Activated CD8-positive, alpha-beta T cell treated with anti-CD3 and anti-CD28 coated beads for 36 hours (primary cell): ENCODE results near the gene MAPK13. TPM values are rescaled to one million over a fixed set of nuclear protein-coding genes. Genes with fewer than 3 reads are reported as not detected.

ENCODE experiments used
- ATAC-seq: fragments of 200-7000 bp; cut with Tn5 transposase; one replicate; pipeline ENCODE4 v1.10.0; 2021; ENCODE audit warnings: mild to moderate bottlenecking, moderate library complexity
- CTCF ChIA-PET: fragments of 350-600 bp; sonication (Branson Sonifier 250); formaldehyde crosslinking; loops from one replicate; lab custom pipeline; 2021; ENCODE audit warnings: antibody characterized with exemption; lab: Charles Lee
- POLR2A ChIA-PET: fragments of 350-600 bp; sonication (Branson Sonifier 250); formaldehyde crosslinking; loops from one replicate; lab custom pipeline; 2021; ENCODE audit warnings: antibody characterized with exemption; lab: Charles Lee
- DNase-seq: peaks from one replicate; pipeline ENCODE4 v3.0.0-alpha.2; 2020
- H3K27ac Mint-ChIP-seq: one replicate; pipeline ENCODE4 v1.8.0; 2021; ENCODE audit warnings: mild to moderate bottlenecking, mixed read lengths
- H3K27me3 Mint-ChIP-seq: one replicate; pipeline ENCODE4 v1.8.0; 2021; ENCODE audit warnings: mixed read lengths
- H3K36me3 Mint-ChIP-seq: one replicate; pipeline ENCODE4 v1.8.0; 2021; ENCODE audit warnings: low read depth, mixed read lengths
- H3K4me1 Mint-ChIP-seq: one replicate; pipeline ENCODE4 v1.8.0; 2021; ENCODE audit warnings: low read depth, mixed read lengths
- H3K4me3 Mint-ChIP-seq: one replicate; pipeline ENCODE4 v1.8.0; 2021; ENCODE audit warnings: mild to moderate bottlenecking, moderate library complexity, mixed read lengths
- H3K9me3 Mint-ChIP-seq: one replicate; pipeline ENCODE4 v1.8.0; 2021; ENCODE audit warnings: mixed read lengths
- CTCF ChIP-seq: fragments of 200-600 bp; IDR thresholded peaks from one replicate; pipeline ENCODE4 v1.8.0; 2022; ENCODE audit warnings: antibody characterized with exemption, mild to moderate bottlenecking
- intact Hi-C: fragments of 100-400 bp; cut with micrococcal nuclease; formaldehyde crosslinking; loops from one replicate; pipeline ENCODE4 v1.10.0; 2022
- total RNA-seq, 2 experiments: library from RNA; stranded (reverse); gene quantifications; one replicate each; pipeline ENCODE4 v1.2.3, GENCODE V29; 2021

Gene MAPK13
- total RNA-seq, 2 experiments from 2014 or later = 60.4 to 60.9 TPM

- intact Hi-C loops = no loop called here
- H3K27ac Mint-ChIP-seq = peak overlapping the region; percentile 14
- no peak overlapping the region for H3K4me3 Mint-ChIP-seq
- peaks cover 43% of the 10 kb centered on the region for H3K36me3 Mint-ChIP-seq
- ATAC-seq = no peak
- no peak for DNase-seq
- H3K9me3 Mint-ChIP-seq = no peaks in the 10 kb centered on the region
- peaks cover 31% of the 10 kb centered on the region for H3K4me1 Mint-ChIP-seq
- TF ChIP-seq CTCF = no peak
- CTCF ChIA-PET = interaction anchor here (1.0 to 1.4 kb wide), 3 partner anchors 14 to 60 kb away, joined by 3 to 4 read pairs (median 3); no protein-coding TSS in a partner anchor
- POLR2A ChIA-PET = no interaction called here
- H3K27me3 Mint-ChIP-seq = no peaks in the 10 kb centered on the region
Measured at GRCh38 chr6:36135053-36135731, 4.9 kb downstream of the MAPK13 start.

- H3K4me3 Mint-ChIP-seq = no peak overlapping the region
- CTCF ChIA-PET = interaction anchor here (1.0 to 1.2 kb wide), 2 partner anchors 14 kb away, joined by 3 read pairs; no protein-coding TSS in a partner anchor
Measured at GRCh38 chr6:36136034-36136433, 5.7 kb downstream of the MAPK13 start.

GRCh38 chr6:36136551-36136950, 6.2 kb downstream of the MAPK13 start:
- ATAC-seq (no peak), DNase-seq (no peak)
- ChIA-PET CTCF (no interaction called here), POLR2A (no interaction called here)
- H3K27me3 Mint-ChIP-seq = no peaks in the 10 kb centered on the region
- peaks cover 47% of the 10 kb centered on the region for H3K36me3 Mint-ChIP-seq
- intact Hi-C loops = no loop called here
- H3K27ac Mint-ChIP-seq = peak overlapping the region; percentile 10
- TF ChIP-seq CTCF = no peak
- peaks cover 38% of the 10 kb centered on the region for H3K4me1 Mint-ChIP-seq
- H3K4me3 Mint-ChIP-seq = no peak overlapping the region
- no peaks in the 10 kb centered on the region for H3K9me3 Mint-ChIP-seq

More at GRCh38 chr6:36136034-36136433, 5.7 kb downstream of the MAPK13 start:
- peaks cover 45% of the 10 kb centered on the region for H3K36me3 Mint-ChIP-seq
- no peak for TF ChIP-seq CTCF
- no peak overlapping the region for H3K27ac Mint-ChIP-seq
- POLR2A ChIA-PET = no interaction called here
- intact Hi-C loops = no loop called here
- no peak for DNase-seq
- ATAC-seq = no peak
- H3K9me3 Mint-ChIP-seq = no peaks in the 10 kb centered on the region
- peaks cover 37% of the 10 kb centered on the region for H3K4me1 Mint-ChIP-seq
- no peaks in the 10 kb centered on the region for H3K27me3 Mint-ChIP-seq

- no peak for DNase-seq
- intact Hi-C loops = no loop called here
- H3K9me3 Mint-ChIP-seq = no peaks in the 10 kb centered on the region
- H3K27me3 Mint-ChIP-seq = no peaks in the 10 kb centered on the region
- no peak overlapping the region for H3K27ac Mint-ChIP-seq
- ChIA-PET POLR2A (interaction anchor here (0.6 to 2.2 kb wide), 2 partner anchors 8 to 246 kb away, joined by 3 to 12 read pairs; partner anchors contain the start of gene MAPK13), CTCF (interaction anchor here (0.8 to 1.7 kb wide), 8 partner anchors 7 to 220 kb away, joined by 3 to 8 read pairs (median 3); no protein-coding TSS in a partner anchor)
- H3K4me3 Mint-ChIP-seq = no peak overlapping the region
- TF ChIP-seq CTCF = no peak
- peaks cover 25% of the 10 kb centered on the region for H3K4me1 Mint-ChIP-seq
- ATAC-seq = no peak
- peaks cover 33% of the 10 kb centered on the region for H3K36me3 Mint-ChIP-seq
Measured at GRCh38 chr6:36138667-36139066, 8.4 kb downstream of the MAPK13 start.

GRCh38 chr6:36139431-36139830, 9.1 kb downstream of the MAPK13 start:
- POLR2A ChIA-PET = interaction anchor here (2.2 kb wide), 1 partner anchor 8 kb away, joined by 12 read pairs; the partner anchor contains the start of gene MAPK13

More at GRCh38 chr6:36139431-36139830, 9.1 kb downstream of the MAPK13 start:
- H3K4me1 Mint-ChIP-seq = peaks cover 22% of the 10 kb centered on the region
- CTCF ChIA-PET = interaction anchor here (0.7 to 1.7 kb wide), 10 partner anchors 8 to 220 kb away, joined by 3 to 8 read pairs (median 4); no protein-coding TSS in a partner anchor
- no peak overlapping the region for H3K4me3 Mint-ChIP-seq
- peak; percentile 42 for DNase-seq
- ATAC-seq = peak; percentile 55
- intact Hi-C loops = no loop called here
- TF ChIP-seq CTCF = no peak
- peaks cover 30% of the 10 kb centered on the region for H3K36me3 Mint-ChIP-seq
- H3K9me3 Mint-ChIP-seq = no peaks in the 10 kb centered on the region
- no peaks in the 10 kb centered on the region for H3K27me3 Mint-ChIP-seq
- peak overlapping the region; percentile 73 for H3K27ac Mint-ChIP-seq
